ENCODE results near the gene RSPH1.

Gene RSPH1

GRCh38 chr21:42445311-42445710 lies 50.7 kb downstream of the RSPH1 start:
- DNase-seq (ENCODE audit: low spot score) = no peak

GRCh38 chr21:42444745-42445059 lies 51.3 kb downstream of the RSPH1 start:
- no peak for DNase-seq (ENCODE audit: low spot score)

GRCh38 chr21:42443876-42444744 lies 51.9 kb downstream of the RSPH1 start:
- DNase-seq (ENCODE audit: low spot score) = no peak

- DNase-seq (ENCODE audit: low spot score) = no peak
Measured at GRCh38 chr21:42443181-42443785, 52.7 kb downstream of the RSPH1 start.

- no peak for DNase-seq (ENCODE audit: low spot score)
Measured at GRCh38 chr21:42441963-42442362, 54.1 kb downstream of the RSPH1 start.

- DNase-seq (ENCODE audit: low spot score) = no peak
Measured at GRCh38 chr21:42440187-42440792, 55.7 kb downstream of the RSPH1 start.

- no peak for DNase-seq (ENCODE audit: low spot score)
Measured at GRCh38 chr21:42439284-42440186, 56.5 kb downstream of the RSPH1 start.

- DNase-seq (ENCODE audit: low spot score) = no peak
Measured at GRCh38 chr21:42438316-42439205, 57.5 kb downstream of the RSPH1 start.

- DNase-seq (ENCODE audit: low spot score) = no peak
Measured at GRCh38 chr21:42437786-42438185, 58.2 kb downstream of the RSPH1 start.

- no peak for DNase-seq (ENCODE audit: low spot score)
Measured at GRCh38 chr21:42436914-42437313, 59.1 kb downstream of the RSPH1 start.

- DNase-seq (ENCODE audit: low spot score) = no peak
Measured at GRCh38 chr21:42435833-42436232, 60.2 kb downstream of the RSPH1 start.

- DNase-seq (ENCODE audit: low spot score) = no peak
Measured at GRCh38 chr21:42435401-42435800, 60.6 kb downstream of the RSPH1 start.

GRCh38 chr21:42434884-42435283 lies 61.1 kb downstream of the RSPH1 start:
- no peak for DNase-seq (ENCODE audit: low spot score)

GRCh38 chr21:42433946-42434551 lies 62.0 kb downstream of the RSPH1 start:
- no peak for DNase-seq (ENCODE audit: low spot score)

- DNase-seq (ENCODE audit: low spot score) = no peak
Measured at GRCh38 chr21:42432695-42433094, 63.3 kb downstream of the RSPH1 start.

- DNase-seq (ENCODE audit: low spot score) = no peak
Measured at GRCh38 chr21:42431196-42431595, 64.8 kb downstream of the RSPH1 start.

- DNase-seq (ENCODE audit: low spot score) = no peak
Measured at GRCh38 chr21:42430521-42430920, 65.5 kb downstream of the RSPH1 start.

GRCh38 chr21:42429856-42430255 lies 66.2 kb downstream of the RSPH1 start:
- DNase-seq (ENCODE audit: low spot score) = no peak

GRCh38 chr21:42429021-42429420 lies 67.0 kb downstream of the RSPH1 start:
- no peak for DNase-seq (ENCODE audit: low spot score)

- DNase-seq (ENCODE audit: low spot score) = no peak
Measured at GRCh38 chr21:42427809-42428419, 68.1 kb downstream of the RSPH1 start.

All from COLO829 (cell line).